ENCODE measurements around the gene UTP18. TPM values are rescaled to one million over a fixed set of nuclear protein-coding genes. Genes with fewer than 3 reads are reported as not detected.
A peak's percentile ranks its signal among the peaks of the same experiment; 100 is the strongest.

UTP18 gene
- total RNA-seq, 1 experiment from 2014 or later: 96.3 TPM

DNA sequence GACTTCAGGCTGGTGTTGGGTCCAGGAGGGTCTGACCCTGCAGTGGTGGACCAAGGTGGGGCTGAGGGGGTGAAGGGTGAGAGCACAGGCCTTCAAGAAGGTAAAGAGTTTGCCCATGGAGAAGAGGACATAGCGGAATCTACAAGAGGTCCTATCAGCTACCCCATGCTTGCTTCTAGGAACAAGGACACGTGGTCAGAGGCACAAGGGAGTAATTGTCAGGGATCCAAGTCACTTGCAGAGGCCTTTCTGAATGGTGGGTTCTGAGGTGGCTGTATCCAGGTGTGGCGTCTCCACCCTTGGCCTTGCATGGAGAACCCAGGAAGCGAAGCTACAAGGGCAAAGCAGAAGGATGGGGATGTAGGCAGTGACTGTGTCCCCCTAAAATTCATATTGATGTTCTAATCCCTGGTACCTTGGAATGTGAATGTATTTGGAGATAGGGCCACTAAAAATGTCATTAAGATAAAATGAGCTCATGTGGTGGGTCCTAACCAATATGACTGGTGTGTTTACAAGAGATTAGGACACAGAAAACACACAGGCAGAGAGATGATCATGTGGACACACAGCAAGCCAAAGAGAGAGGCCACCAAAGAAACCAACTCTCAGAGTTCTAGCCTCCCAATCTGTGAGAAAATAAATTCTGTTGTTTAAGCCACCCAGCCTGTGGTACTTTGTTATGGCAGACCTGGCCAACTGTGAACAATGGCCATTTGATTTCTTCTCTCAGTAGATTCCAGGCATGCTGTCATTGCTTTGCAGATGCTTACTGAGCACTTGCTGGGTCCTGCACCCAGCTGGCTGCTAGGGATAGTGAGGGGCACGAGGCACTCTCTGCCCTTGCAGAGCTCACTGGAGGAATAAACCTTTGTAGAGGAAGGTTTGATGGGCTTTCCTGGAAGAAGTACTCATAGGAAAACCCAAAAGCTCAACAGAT lies 75.8 kb downstream of the UTP18 start:
- CTCF ChIA-PET: no interaction called here
- no peak overlapping the region for H3K4me3 ChIP-seq (ENCODE audit: low read depth in 2 of 2, low read length in 2 of 2)
- ATAC-seq: no peak
- intact Hi-C loops (cut with micrococcal nuclease; ENCODE audit: unreplicated experiment): no loop called here
- no peaks in the 10 kb centered on the region for H3K4me1 ChIP-seq (ENCODE audit: control insufficient read depth, insufficient read depth, low read length)
- peaks cover 2% of the 10 kb centered on the region; the same call in 1 of the 2 replicates for H3K27me3 ChIP-seq (ENCODE audit: control insufficient read depth, insufficient read depth, low read length)
- in situ Hi-C loops (cut with HindIII; ENCODE audit: low pct_unique_long_range_greater_than_20kb, low sequenced_read_pairs): no loop called here
- H3K36me3 ChIP-seq (ENCODE audit: control insufficient read depth, insufficient read depth, low read length): no peaks in the 10 kb centered on the region
- DNase-seq (ENCODE audit: low read depth, low spot score): no peak
- POLR2A ChIA-PET: interaction anchor here (0.5 kb wide), 1 partner anchor 54 kb away, joined by 5 read pairs; no protein-coding TSS in a partner anchor
- no TSS peak for BruUV-seq (replicated peaks)
- H3K27ac ChIP-seq (ENCODE audit: low read length): no peak overlapping the region
- no peak for TF ChIP-seq TCF7L2 (IDR thresholded peaks at IDR 0.05; ENCODE audit: low read depth, low read length)
- no peak for TF ChIP-seq POLR2AphosphoS5 (IDR thresholded peaks at IDR 0.05; ENCODE audit: low read depth, low read length)
- no peak for TF ChIP-seq SIN3A (IDR thresholded peaks at IDR 0.05; ENCODE audit: borderline replicate concordance, insufficient read depth, low read depth, low read length)
- TF ChIP-seq, protein P1, sequence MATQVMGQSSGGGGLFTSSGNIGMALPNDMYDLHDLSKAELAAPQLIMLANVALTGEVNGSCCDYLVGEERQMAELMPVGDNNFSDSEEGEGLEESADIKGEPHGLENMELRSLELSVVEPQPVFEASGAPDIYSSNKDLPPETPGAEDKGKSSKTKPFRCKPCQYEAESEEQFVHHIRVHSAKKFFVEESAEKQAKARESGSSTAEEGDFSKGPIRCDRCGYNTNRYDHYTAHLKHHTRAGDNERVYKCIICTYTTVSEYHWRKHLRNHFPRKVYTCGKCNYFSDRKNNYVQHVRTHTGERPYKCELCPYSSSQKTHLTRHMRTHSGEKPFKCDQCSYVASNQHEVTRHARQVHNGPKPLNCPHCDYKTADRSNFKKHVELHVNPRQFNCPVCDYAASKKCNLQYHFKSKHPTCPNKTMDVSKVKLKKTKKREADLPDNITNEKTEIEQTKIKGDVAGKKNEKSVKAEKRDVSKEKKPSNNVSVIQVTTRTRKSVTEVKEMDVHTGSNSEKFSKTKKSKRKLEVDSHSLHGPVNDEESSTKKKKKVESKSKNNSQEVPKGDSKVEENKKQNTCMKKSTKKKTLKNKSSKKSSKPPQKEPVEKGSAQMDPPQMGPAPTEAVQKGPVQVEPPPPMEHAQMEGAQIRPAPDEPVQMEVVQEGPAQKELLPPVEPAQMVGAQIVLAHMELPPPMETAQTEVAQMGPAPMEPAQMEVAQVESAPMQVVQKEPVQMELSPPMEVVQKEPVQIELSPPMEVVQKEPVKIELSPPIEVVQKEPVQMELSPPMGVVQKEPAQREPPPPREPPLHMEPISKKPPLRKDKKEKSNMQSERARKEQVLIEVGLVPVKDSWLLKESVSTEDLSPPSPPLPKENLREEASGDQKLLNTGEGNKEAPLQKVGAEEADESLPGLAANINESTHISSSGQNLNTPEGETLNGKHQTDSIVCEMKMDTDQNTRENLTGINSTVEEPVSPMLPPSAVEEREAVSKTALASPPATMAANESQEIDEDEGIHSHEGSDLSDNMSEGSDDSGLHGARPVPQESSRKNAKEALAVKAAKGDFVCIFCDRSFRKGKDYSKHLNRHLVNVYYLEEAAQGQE (IDR thresholded peaks at IDR 0.05; ENCODE audit: insufficient read depth in 1 of 2, low read depth in 2 of 2, low read length in 1 of 2): no peak
- no peaks in the 10 kb centered on the region for H3K9me3 ChIP-seq (ENCODE audit: control insufficient read depth, insufficient read depth, low read depth, low read length)

DNA sequence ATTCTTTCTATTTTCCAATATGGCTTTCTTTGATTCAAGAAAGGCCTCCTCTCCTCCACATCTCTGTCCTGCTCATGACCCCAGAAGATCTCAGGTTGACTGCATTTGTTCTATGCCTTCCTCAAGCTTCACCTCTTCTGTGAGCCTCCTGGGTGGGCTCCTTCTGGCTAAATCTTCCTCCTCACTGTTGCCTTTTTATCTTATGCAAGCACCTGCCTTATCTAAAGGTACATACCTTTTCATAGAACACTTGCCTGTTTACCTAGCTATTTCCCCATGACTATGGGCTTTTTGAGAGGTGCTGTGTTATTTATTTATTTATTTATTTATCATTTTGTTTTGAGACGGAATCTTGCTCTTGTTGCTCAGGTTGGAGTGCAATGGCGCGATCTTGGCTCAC lies 81.1 kb downstream of the UTP18 start:
- ChIA-PET CTCF (no interaction called here), POLR2A (no interaction called here)
- H3K36me3 ChIP-seq (ENCODE audit: control insufficient read depth, insufficient read depth, low read length): no peaks in the 10 kb centered on the region
- in situ Hi-C loops (cut with HindIII; ENCODE audit: low pct_unique_long_range_greater_than_20kb, low sequenced_read_pairs) (no loop called here), intact Hi-C loops (cut with micrococcal nuclease; ENCODE audit: unreplicated experiment) (no loop called here)
- no peak overlapping the region for H3K27ac ChIP-seq (ENCODE audit: low read length)
- TF ChIP-seq POLR2AphosphoS5 (IDR thresholded peaks at IDR 0.05; ENCODE audit: low read depth, low read length): no peak
- BruUV-seq (replicated peaks): no TSS peak
- no peaks in the 10 kb centered on the region for H3K4me1 ChIP-seq (ENCODE audit: control insufficient read depth, insufficient read depth, low read length)
- no peak overlapping the region for H3K4me3 ChIP-seq (ENCODE audit: low read depth in 2 of 2, low read length in 2 of 2)
- peaks cover 2% of the 10 kb centered on the region; the same call in 1 of the 2 replicates for H3K27me3 ChIP-seq (ENCODE audit: control insufficient read depth, insufficient read depth, low read length)
- ATAC-seq (no peak), DNase-seq (ENCODE audit: low read depth, low spot score) (no peak)
- no peaks in the 10 kb centered on the region for H3K9me3 ChIP-seq (ENCODE audit: control insufficient read depth, insufficient read depth, low read depth, low read length)

DNA sequence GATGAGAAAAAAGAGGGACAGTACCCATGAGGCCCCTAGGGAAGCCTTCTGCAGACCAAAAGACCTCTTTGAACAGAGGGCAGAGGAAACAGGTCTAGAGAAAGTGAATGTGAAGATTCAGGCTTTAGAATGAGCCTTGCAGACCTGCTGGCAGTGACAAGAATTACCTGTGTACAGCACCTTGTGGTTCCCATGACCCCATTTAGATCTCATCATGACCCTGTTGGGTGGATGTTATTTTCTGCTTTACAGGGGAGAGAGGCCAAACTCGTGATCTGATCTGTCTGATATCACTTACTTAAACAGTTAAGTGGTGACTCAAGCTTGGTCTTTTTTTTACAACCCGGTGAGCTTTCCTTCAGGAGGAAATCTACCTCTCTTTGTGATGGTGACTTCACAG lies 81.9 kb downstream of the UTP18 start:
- DNase-seq (ENCODE audit: low read depth, low spot score) (no peak), ATAC-seq (0 out of 2 replicates have a peak, but pooled peaks have one; percentile 25)
- TF ChIP-seq, protein P2, sequence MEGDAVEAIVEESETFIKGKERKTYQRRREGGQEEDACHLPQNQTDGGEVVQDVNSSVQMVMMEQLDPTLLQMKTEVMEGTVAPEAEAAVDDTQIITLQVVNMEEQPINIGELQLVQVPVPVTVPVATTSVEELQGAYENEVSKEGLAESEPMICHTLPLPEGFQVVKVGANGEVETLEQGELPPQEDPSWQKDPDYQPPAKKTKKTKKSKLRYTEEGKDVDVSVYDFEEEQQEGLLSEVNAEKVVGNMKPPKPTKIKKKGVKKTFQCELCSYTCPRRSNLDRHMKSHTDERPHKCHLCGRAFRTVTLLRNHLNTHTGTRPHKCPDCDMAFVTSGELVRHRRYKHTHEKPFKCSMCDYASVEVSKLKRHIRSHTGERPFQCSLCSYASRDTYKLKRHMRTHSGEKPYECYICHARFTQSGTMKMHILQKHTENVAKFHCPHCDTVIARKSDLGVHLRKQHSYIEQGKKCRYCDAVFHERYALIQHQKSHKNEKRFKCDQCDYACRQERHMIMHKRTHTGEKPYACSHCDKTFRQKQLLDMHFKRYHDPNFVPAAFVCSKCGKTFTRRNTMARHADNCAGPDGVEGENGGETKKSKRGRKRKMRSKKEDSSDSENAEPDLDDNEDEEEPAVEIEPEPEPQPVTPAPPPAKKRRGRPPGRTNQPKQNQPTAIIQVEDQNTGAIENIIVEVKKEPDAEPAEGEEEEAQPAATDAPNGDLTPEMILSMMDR (IDR thresholded peaks at IDR 0.05): no peak
- no peak for TF ChIP-seq SIN3A (IDR thresholded peaks at IDR 0.05; ENCODE audit: borderline replicate concordance, insufficient read depth, low read depth, low read length)
- TF ChIP-seq POLR2AphosphoS5 (IDR thresholded peaks at IDR 0.05; ENCODE audit: low read depth, low read length): no peak
- TF ChIP-seq, protein P1 (IDR thresholded peaks at IDR 0.05; ENCODE audit: insufficient read depth in 1 of 2, low read depth in 2 of 2, low read length in 1 of 2): no peak
- TF ChIP-seq TCF7L2 (IDR thresholded peaks at IDR 0.05; ENCODE audit: low read depth, low read length): no peak
- in situ Hi-C loops (cut with HindIII; ENCODE audit: low pct_unique_long_range_greater_than_20kb, low sequenced_read_pairs) (no loop called here), intact Hi-C loops (cut with micrococcal nuclease; ENCODE audit: unreplicated experiment) (no loop called here)
- Histone ChIP-seq H3K9me3 (ENCODE audit: control insufficient read depth, insufficient read depth, low read depth, low read length) (no peaks in the 10 kb centered on the region), H3K4me3 (ENCODE audit: low read depth in 2 of 2, low read length in 2 of 2) (no peak overlapping the region), H3K36me3 (ENCODE audit: control insufficient read depth, insufficient read depth, low read length) (no peaks in the 10 kb centered on the region), H3K27ac (ENCODE audit: low read length) (no peak overlapping the region), H3K27me3 (ENCODE audit: control insufficient read depth, insufficient read depth, low read length) (no peaks in the 10 kb centered on the region), H3K4me1 (ENCODE audit: control insufficient read depth, insufficient read depth, low read length) (no peaks in the 10 kb centered on the region)
- CTCF ChIA-PET: no interaction called here
- BruUV-seq (replicated peaks): no TSS peak
- POLR2A ChIA-PET: no interaction called here

Data from Panc1 (cell line).